DMS 273 (cell line): ENCODE results near the gene STRADB.
"Not testable (repeated sequence)": the region's sequence is repeated elsewhere in the genome, so short reads cannot be mapped to it uniquely, and the experiment has no call there.

Experiments used
- DNase-seq: peaks from one replicate; lab custom pipeline; 2025; ENCODE audit not compliant: unreplicated experiment; lab: John Stamatoyannopoulos, UW

Gene STRADB

DNA sequence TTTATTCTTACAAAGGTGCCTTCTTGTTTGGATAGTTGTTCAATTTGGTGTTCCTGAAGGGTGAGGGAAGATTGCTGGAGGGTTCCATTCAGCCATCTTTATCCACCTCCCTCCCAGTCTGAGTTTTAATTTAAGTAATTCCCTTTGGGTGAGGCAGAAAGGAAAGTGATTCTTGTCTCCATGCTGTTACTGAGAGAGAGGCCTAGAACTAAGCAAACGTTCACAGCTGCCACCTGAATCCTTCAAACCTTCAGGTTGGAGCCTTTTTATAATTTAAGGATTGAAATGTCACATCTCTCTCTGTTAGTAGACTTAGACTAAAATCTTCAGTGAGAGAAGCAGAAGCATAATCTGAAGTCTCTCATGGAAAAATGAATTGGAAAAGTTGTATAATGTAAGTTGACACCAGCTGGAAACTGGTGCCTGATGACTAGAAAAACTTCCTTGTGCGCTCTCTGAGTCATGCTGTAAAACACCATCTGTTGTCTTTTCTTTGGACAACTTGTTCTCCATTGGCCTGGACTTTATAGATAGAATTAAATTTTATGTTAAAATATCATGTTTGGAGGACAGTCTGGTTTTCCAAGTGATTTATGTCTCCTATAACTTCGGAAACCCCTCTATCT lies 14.6 kb downstream of the STRADB start:
- DNase-seq: peak; percentile 94

DNA sequence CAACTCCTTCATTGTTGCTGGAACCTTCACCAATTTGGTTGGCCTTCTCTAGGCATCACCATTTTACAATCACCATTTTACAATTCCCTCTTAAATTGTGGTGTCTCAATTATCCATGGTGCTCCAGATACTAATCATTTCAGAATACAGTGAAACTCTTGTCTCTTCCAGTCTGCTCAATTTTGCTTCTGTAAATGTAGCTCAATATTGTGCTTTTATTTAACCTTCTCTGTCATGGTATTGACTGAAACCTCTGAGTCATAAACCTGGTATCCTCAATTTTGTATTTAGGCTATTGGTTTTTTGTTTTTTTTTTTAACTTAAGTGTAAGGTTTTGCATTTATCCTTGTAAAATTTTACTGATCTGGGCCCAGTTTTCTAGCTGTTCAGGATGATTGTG lies 16.1 kb downstream of the STRADB start:
- DNase-seq: no peak

GRCh38 chr2:201470821-201471731 lies 19.5 kb downstream of the STRADB start:
- DNase-seq: no peak

DNA sequence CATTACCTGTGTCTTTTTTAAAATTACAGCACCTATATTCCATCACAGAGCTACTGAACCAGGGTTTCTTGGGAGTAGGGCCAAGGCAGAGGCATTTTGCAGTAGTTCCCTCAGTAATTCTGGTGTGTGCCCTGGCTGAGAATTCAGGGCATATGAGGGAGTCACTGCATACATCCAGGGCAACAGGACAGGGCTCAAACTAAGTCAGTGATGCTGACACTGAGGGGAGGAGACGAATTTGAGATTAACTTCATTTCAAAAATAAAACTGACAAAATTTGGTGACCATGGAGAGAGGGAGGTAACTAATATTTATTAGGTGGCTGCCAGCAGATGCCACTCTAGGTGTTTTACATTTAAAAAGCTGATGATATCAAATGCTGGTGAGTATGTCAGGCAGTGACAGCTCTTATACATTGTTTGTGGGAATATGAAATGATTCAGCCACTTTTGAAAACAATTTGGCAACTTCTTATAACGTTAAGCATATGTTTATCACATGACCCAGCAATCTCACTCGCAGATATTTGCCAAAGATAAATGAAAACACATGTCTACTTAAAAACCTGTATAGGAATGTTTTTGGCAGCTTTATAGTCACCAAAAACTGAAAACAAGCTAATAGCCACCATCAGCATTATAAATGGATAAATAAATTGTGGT lies 20.3 kb downstream of the STRADB start:
- peak; percentile 11 for DNase-seq

- no peak for DNase-seq
Measured at GRCh38 chr2:201472411-201472810, 20.9 kb downstream of the STRADB start.

DNA sequence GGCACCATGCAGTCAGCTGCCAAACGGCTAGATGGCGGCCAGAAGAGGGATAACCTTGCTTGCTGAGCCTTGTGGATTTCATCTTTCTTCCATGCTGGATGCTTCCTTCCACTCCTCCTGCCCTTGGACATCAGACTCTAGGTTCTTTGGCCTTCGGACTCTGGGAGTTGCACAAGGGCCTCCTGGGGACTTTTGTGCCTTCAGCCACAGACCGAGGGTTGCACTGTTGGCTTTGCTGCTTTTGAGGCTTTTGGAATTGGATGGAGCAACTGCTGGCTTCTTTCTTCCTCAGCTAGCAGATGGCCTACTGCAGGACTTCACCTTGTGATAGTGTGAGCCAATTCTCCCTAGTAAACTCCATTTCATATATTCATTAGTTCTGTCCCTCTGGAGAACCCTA lies 31.0 kb downstream of the STRADB start:
- DNase-seq: no peak

DNA sequence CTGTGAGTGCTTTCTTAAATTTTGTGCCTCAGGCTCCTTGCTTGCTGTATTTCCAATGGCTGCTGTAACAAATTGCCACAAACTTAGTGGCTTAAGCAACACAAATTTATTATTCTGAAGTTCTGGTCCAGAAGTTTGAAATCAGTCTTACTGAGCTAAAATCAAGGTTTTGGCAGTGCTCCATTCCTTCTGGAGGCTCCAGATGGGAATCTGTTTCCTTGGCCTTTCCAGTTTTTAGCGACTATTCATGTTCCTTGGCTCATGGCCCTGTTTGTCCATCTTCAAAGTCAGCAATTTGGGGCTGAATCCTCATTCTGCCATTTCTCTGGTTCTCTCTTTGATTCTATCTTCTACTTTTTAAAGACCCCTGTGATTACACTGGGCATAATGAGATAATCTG lies 31.8 kb downstream of the STRADB start:
- DNase-seq: peak; percentile 45

DNA sequence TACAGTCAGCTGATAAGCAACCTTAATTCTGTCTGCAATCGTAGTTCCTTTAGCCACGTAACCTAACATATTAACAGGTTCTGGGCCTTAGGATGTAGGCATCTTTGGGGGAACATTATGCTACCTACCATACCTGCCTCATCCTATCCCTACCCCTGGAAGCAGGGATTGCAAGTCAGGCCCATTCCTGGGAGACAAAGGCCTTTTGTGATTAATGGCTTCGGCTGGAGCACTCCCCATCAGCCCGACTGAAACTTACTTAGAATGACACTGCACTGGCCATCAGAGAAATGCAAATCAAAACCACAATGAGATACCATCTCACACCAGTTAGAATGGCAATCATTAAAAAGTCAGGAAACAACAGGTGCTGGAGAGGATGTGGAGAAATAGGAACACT lies 32.2 kb downstream of the STRADB start:
- not testable (repeated sequence) for DNase-seq

DNA sequence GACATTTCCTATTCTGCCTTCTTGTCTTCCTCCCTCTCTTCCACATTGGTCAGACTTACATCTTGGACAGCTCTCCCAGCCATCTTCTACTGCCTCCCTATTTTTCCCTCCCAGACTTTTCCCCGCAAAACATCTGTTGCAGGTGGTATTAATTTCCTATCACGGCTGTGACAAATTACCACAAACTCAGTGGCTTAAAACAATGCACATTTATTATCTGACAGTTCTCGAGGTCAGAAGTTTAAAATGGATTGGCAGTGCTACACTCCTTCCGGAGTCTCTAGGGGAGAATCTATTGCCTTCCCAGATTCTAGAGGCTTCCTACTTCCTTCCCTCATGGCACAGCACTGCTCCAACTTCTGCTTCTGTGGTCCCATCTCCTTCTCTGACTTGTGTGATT lies 33.3 kb downstream of the STRADB start:
- DNase-seq: no peak

DNA sequence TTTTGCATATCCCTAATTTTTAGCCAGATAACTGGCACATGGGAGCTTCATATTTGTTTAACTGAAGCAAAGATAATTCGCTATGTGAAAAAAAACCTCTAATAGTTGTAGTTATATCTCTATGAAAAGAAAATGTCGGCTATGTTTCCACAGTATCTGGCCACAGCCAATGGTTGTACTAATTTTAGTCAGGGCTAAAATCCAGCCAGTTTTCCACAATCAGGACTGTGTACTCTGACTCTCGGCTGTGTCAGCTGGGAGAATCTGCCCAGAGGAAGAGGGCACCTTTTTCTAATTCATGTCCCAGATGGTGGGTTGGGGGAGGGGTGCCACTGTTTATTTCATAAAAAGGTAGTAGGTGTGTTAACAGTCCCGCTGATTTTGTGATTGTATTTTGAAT lies 38.8 kb downstream of the STRADB start:
- peak; percentile 17 for DNase-seq

- no peak for DNase-seq
Measured at GRCh38 chr2:201496785-201497184, 45.2 kb downstream of the STRADB start.

- no peak for DNase-seq
Measured at GRCh38 chr2:201500534-201500933, 49.0 kb downstream of the STRADB start.

DNA sequence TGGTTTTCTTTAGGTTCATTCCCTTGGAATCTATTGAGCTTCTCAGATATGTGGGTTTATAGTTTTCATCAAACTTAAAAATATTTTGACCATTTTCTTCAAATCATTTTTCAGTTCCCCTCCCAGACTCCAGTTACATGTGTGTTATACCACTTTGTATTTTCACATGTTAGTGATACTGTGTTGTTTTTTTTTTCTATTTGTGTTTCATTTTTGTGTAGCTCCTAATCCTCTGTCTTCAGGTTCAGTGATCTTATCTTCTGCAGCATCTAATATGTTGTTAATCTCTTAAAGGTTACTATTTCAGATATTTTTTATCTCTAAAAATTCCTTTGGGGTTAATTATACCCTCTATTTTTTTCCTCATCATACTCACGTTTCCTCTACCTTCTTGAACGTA lies 51.2 kb downstream of the STRADB start:
- no peak for DNase-seq

- DNase-seq: no peak
Measured at GRCh38 chr2:201507725-201508124, 56.2 kb downstream of the STRADB start.

DNA sequence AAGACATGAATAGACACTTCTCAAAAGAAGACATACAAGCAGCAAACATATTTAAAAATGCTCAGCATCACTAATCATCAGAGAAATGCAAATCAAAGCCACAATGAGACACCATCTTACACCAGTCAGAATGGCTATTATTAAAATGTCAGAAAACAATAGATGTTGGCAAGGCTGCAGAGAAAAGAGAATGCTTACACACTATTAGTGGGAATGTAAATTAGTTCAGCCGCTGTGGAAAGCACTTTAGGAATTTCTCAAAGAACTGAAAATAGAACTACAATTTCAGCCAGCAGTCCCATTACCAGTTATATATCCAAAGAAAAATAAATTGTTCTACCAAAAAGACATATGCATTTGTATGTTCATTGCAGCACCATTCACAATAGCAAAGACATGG lies 61.7 kb downstream of the STRADB start:
- no peak for DNase-seq

- no peak for DNase-seq
Measured at GRCh38 chr2:201515573-201516246, 64.2 kb downstream of the STRADB start.

GRCh38 chr2:201517094-201517493 lies 65.6 kb downstream of the STRADB start:
- no peak for DNase-seq

DNA sequence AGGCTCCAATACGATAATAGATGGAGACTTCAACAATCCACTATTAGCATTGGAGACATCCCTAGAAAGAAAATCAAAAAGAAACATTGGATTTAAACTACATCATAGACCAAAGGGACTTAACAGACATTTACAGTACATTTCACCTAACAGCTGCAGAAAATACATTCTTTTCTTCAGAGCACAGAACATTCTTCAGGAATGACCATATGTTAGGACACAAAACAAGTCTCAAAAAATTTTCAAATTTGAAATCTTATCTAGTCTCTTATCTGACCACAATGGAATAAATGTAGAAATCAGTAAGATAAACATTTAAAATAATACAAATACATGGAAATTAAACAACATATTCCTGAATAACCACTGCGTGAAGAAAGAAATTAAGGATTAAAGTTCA lies 68.7 kb downstream of the STRADB start:
- DNase-seq: no peak

DNA sequence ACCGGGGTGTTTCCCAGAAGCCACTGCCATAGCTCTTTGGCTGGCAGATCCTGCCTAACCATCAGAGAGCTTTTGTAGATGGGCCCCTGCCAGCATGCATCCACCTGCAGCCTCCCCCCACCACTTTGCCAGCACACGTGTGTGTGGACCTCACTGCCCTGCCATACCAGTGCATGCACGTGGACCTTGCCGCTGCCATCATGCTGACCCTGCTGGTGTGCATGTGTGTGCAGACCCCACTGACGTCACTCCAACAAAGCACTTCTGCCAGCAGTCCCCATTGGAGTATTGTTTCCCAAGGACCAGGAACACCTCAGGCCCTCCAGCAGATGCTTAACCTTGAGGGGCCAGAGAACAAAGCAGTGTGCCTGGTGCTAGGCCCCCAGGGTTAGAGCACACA lies 71.4 kb downstream of the STRADB start:
- no peak for DNase-seq

- DNase-seq: no peak
Measured at GRCh38 chr2:201523506-201523905, 72.0 kb downstream of the STRADB start.
